T-cell (primary cell): ENCODE results near the gene DCTN1. TPM values are rescaled to one million over a fixed set of nuclear protein-coding genes. Genes with fewer than 3 reads are reported as not detected.
A peak's percentile ranks its signal among the peaks of the same experiment; 100 is the strongest.
"Not testable (repeated sequence)": the region's sequence is repeated elsewhere in the genome, so short reads cannot be mapped to it uniquely, and the experiment has no call there.

Experiments used
- ATAC-seq, 4 experiments: fragments of 200-7000 bp in 3 of 4; fragments of 150-1000 bp in 1 of 4; cut with Tn5 transposase; replicated peaks in 1 of 4; 1 replicate in 3 of 4; 2 replicates in 1 of 4; pipeline ENCODE4 v1.10.0; 2021; ENCODE audit warnings: moderate library complexity in 3 of 4, mild to moderate bottlenecking in 2 of 4, moderate number of reproducible peaks in 1 of 4
- CTCF ChIA-PET, 2 donors: fragments of 300-600 bp; sonication (Branson Sonifier 250); formaldehyde crosslinking; loops; one replicate each; lab custom pipeline; 2022; ENCODE audit warnings: antibody characterized with exemption in 2 of 2; lab: Charles Lee
- POLR2A ChIA-PET, 2 donors: fragments of 300-600 bp; sonication (Branson Sonifier 250); formaldehyde crosslinking; loops; one replicate each; lab custom pipeline; 2022; ENCODE audit warnings: antibody characterized with exemption in 2 of 2; lab: Charles Lee
- DNase-seq, 35 experiments: peaks; one replicate each; pipeline versions ENCODE4 v3.0.0 to v3.0.0-alpha.2; 2013 to 2023
- H3K27ac ChIP-seq: one replicate; pipeline ENCODE4 v1.5.1; 2013; ENCODE audit warnings: low read length
- H3K27me3 ChIP-seq, 2 experiments: replicated peaks in 1 of 2; 1 replicate in 1 of 2; 2 replicates in 1 of 2; pipeline versions ENCODE4 v1.6.1 to v1.7.0; 2013; ENCODE audit warnings: low read length in 1 of 2, mixed read lengths in 1 of 2; ENCODE audit not compliant: control insufficient read depth in 2 of 2, insufficient read depth in 2 of 2; ENCODE audit errors: extremely low read depth in 1 of 2
- H3K36me3 ChIP-seq, 2 donors: 1 replicate in 1 of 2; 2 replicates in 1 of 2; pipeline versions ENCODE4 v1.6.1 to v1.7.0; 2013; ENCODE audit warnings: low read length in 1 of 2; ENCODE audit not compliant: control insufficient read depth in 2 of 2, insufficient read depth in 1 of 2; ENCODE audit errors: extremely low read depth in 1 of 2
- H3K4me1 ChIP-seq, 2 experiments: 1 replicate in 1 of 2; 2 replicates in 1 of 2; pipeline versions ENCODE4 v1.6.1 to v1.7.0; 2013; ENCODE audit warnings: low read length in 2 of 2, mixed read lengths in 1 of 2; ENCODE audit not compliant: insufficient read depth in 2 of 2, control insufficient read depth in 1 of 2; ENCODE audit errors: extremely low read depth in 1 of 2
- H3K4me3 ChIP-seq, 2 donors: 1 replicate in 1 of 2; 2 replicates in 1 of 2; pipeline versions ENCODE4 v1.5.1 to v1.7.0; 2013; ENCODE audit warnings: mild to moderate bottlenecking in 2 of 2, low read length in 1 of 2, moderate library complexity in 1 of 2; ENCODE audit not compliant: control insufficient read depth in 1 of 2; ENCODE audit errors: extremely low read depth in 1 of 2
- H3K9me3 ChIP-seq: 2 replicates; pipeline ENCODE4 v1.7.0; 2013
- H3K27ac Mint-ChIP-seq, 2 donors: one replicate each; pipeline ENCODE4 v1.8.0; 2020 to 2021; ENCODE audit warnings: mild to moderate bottlenecking in 2 of 2, mixed read lengths in 2 of 2
- H3K27me3 Mint-ChIP-seq, 2 donors: one replicate each; pipeline ENCODE4 v1.8.0; 2021 to 2022; ENCODE audit warnings: mixed read lengths in 2 of 2
- H3K36me3 Mint-ChIP-seq: one replicate; pipeline ENCODE4 v1.8.0; 2021; ENCODE audit warnings: mixed read lengths
- H3K4me1 Mint-ChIP-seq, 3 donors: one replicate each; pipeline ENCODE4 v1.8.0; 2020 to 2022; ENCODE audit warnings: mixed read lengths in 3 of 3, mild to moderate bottlenecking in 1 of 3
- H3K4me3 Mint-ChIP-seq, 3 donors: one replicate each; pipeline ENCODE4 v1.8.0; 2020 to 2022; ENCODE audit warnings: mild to moderate bottlenecking in 3 of 3, mixed read lengths in 3 of 3, moderate library complexity in 3 of 3
- H3K9me3 Mint-ChIP-seq, 3 donors: one replicate each; pipeline ENCODE4 v1.8.0; 2020 to 2022; ENCODE audit warnings: mixed read lengths in 3 of 3
- WGBS: methylation state at CpG from one replicate; pipeline ENCODE4 v1.1.5; 2013; ENCODE audit warnings: missing lambda C conversion rate; ENCODE audit not compliant: insufficient coverage; 5-methylcytosine and 5-hydroxymethylcytosine counted together
- total RNA-seq, 35 experiments: library from RNA in 6 of 35; stranded (reverse) in 6 of 35; fragments of 120-200 nt in 1 of 35; gene quantifications; one replicate each; pipeline versions ENCODE4 v1.2.1 to v1.2.4 and lab custom pipeline; 2013 to 2026

DCTN1 gene
- total RNA-seq, 5 donors from 2014 or later (not counting 1 experiment from before 2014, with no cell fraction given) = 81.9 to 124 (median 117) TPM

- Histone ChIP-seq H3K27ac (no peak overlapping the region), H3K4me1 (peaks cover 9 to 24% of the 10 kb centered on the region in 2 experiments), H3K36me3 (peaks cover 0 to 20% of the 10 kb centered on the region in 2 donors), H3K27me3 (no peaks in the 10 kb centered on the region), H3K9me3 (no peaks in the 10 kb centered on the region), H3K4me3 (no peak overlapping the region)
- Mint-ChIP-seq H3K27me3 (no peaks in the 10 kb centered on the region), H3K27ac (no peak overlapping the region), H3K36me3 (peaks cover 11% of the 10 kb centered on the region), H3K4me1 (peaks cover 26 to 33% (median 29%) of the 10 kb centered on the region in 3 donors), H3K4me3 (peak overlapping the region in 1 of 3 donors; percentile 13), H3K9me3 (no peaks in the 10 kb centered on the region)
- DNase-seq (no peak), ATAC-seq (no peak)
- POLR2A ChIA-PET = no interaction called here
- 100% methylated on average over 3 of the region's 5 CpGs for WGBS
- CTCF ChIA-PET = no interaction called here
Observed at GRCh38 chr2:74424139-74424992, 44.3 kb upstream of the DCTN1 start.

GRCh38 chr2:74423231-74424095, 43.4 kb upstream of the DCTN1 start:
- no peaks in the 10 kb centered on the region for H3K9me3 Mint-ChIP-seq
- CTCF ChIA-PET = no interaction called here
- POLR2A ChIA-PET = no interaction called here
- no peak for ATAC-seq
- peaks cover 9 to 24% of the 10 kb centered on the region in 2 experiments for H3K4me1 ChIP-seq
- peak overlapping the region; percentile 52 to 60 for H3K27ac Mint-ChIP-seq
- no peaks in the 10 kb centered on the region for H3K9me3 ChIP-seq
- H3K27me3 Mint-ChIP-seq = no peaks in the 10 kb centered on the region
- H3K27me3 ChIP-seq = no peaks in the 10 kb centered on the region
- H3K27ac ChIP-seq = no peak overlapping the region
- no peak for DNase-seq
- H3K4me1 Mint-ChIP-seq = peaks cover 26 to 33% (median 29%) of the 10 kb centered on the region in 3 donors
- no peak overlapping the region for H3K4me3 ChIP-seq
- H3K36me3 ChIP-seq = peaks cover 0 to 20% of the 10 kb centered on the region in 2 donors
- peaks cover 11% of the 10 kb centered on the region for H3K36me3 Mint-ChIP-seq
- H3K4me3 Mint-ChIP-seq = peak overlapping the region; percentile 92 to 99 (median 99)
- 94% methylated on average over 7 of the region's 9 CpGs for WGBS

GRCh38 chr2:74421221-74421870, 41.2 kb upstream of the DCTN1 start, which contains the start of the genes C2orf81 and WDR54:
Gene C2orf81 (minus strand): TSS chr2:74421619. CDS start chr2:74421560, 59 bp downstream.
Gene WDR54 (plus strand): TSS chr2:74421730. CDS start chr2:74422154, 424 bp downstream.
- Histone ChIP-seq H3K36me3 (peaks cover 0 to 17% of the 10 kb centered on the region in 2 donors), H3K4me3 (peak within 1 kb of the TSS; percentile 92 to 100), H3K4me1 (peaks cover 9 to 24% of the 10 kb centered on the region in 2 experiments), H3K27ac (peak within 1 kb of the TSS; percentile 96), H3K27me3 (no peaks in the 10 kb centered on the region), H3K9me3 (no peaks in the 10 kb centered on the region)
- no peaks in the 10 kb centered on the region for H3K9me3 Mint-ChIP-seq
- 1% methylated on average over 52 of the region's 57 CpGs for WGBS
- peak within 1 kb of the TSS; percentile 92 to 99 (median 99) for H3K4me3 Mint-ChIP-seq
- H3K4me1 Mint-ChIP-seq = peaks cover 28 to 40% (median 29%) of the 10 kb centered on the region in 3 donors
- ATAC-seq = peak; percentile 91 to 97 (median 97)
- H3K36me3 Mint-ChIP-seq = peaks cover 11% of the 10 kb centered on the region
- no peaks in the 10 kb centered on the region for H3K27me3 Mint-ChIP-seq
- peak; percentile 86 to 97 (median 92) for DNase-seq
- H3K27ac Mint-ChIP-seq = peak within 1 kb of the TSS; percentile 97 to 98
- ChIA-PET CTCF (interaction anchor here in 1 of 2 donors (0.7 to 1.2 kb wide), 6 partner anchors 24 to 225 kb away, joined by 3 to 8 read pairs (median 4); no protein-coding TSS in a partner anchor), POLR2A (interaction anchor here (0.5 to 1.0 kb wide), 6 partner anchors 31 to 418 kb away, joined by 3 to 7 read pairs (median 3); partner anchors contain the start of gene WBP1 (in 1 of the 2))

GRCh38 chr2:74420443-74421103, 40.5 kb upstream of the DCTN1 start:
- not testable (repeated sequence) for H3K27me3 Mint-ChIP-seq, H3K9me3 Mint-ChIP-seq, H3K36me3 Mint-ChIP-seq, ATAC-seq, DNase-seq, H3K27me3 ChIP-seq, H3K9me3 ChIP-seq
- H3K4me1 ChIP-seq = peaks cover 9 to 30% of the 10 kb centered on the region in 2 experiments
- Mint-ChIP-seq H3K4me1 (peaks cover 34 to 45% (median 36%) of the 10 kb centered on the region in 3 donors), H3K27ac (peak overlapping the region; percentile 97 to 98), H3K4me3 (peak overlapping the region; percentile 92 to 99 (median 99))
- peak overlapping the region; percentile 92 to 100 for H3K4me3 ChIP-seq
- ChIA-PET CTCF (interaction anchor here (0.6 to 1.2 kb wide), 7 partner anchors 20 to 225 kb away, joined by 3 to 8 read pairs (median 4); no protein-coding TSS in a partner anchor), POLR2A (interaction anchor here (0.5 to 0.9 kb wide), 7 partner anchors 29 to 418 kb away, joined by 3 to 7 read pairs (median 4); partner anchors contain the start of gene WBP1 (in 1 of the 2))
- 87% methylated on average over 3 of the region's 19 CpGs for WGBS
- H3K36me3 ChIP-seq = peaks cover 0 to 12% of the 10 kb centered on the region in 2 donors
- peak overlapping the region; percentile 96 for H3K27ac ChIP-seq

GRCh38 chr2:74420006-74420405, 39.9 kb upstream of the DCTN1 start:
- POLR2A ChIA-PET = interaction anchor here in 1 of 2 donors (0.6 to 0.7 kb wide), 2 partner anchors 28 to 67 kb away, joined by 4 to 7 read pairs; no protein-coding TSS in a partner anchor
- H3K9me3 ChIP-seq = no peaks in the 10 kb centered on the region
- no CpG with 5 or more reads among the region's 2 CpGs for WGBS
- peaks cover 0 to 6% of the 10 kb centered on the region in 2 donors for H3K36me3 ChIP-seq
- H3K4me1 ChIP-seq = peaks cover 10 to 36% of the 10 kb centered on the region in 2 experiments
- H3K27me3 ChIP-seq = peaks cover 0 to 11% of the 10 kb centered on the region in 2 experiments
- ATAC-seq (no peak), DNase-seq (no peak)
- no peak overlapping the region for H3K4me3 ChIP-seq
- H3K36me3 Mint-ChIP-seq = peaks cover 3% of the 10 kb centered on the region
- H3K27ac ChIP-seq = peak overlapping the region; percentile 4
- peaks cover 0 to 2% of the 10 kb centered on the region in 2 donors for H3K27me3 Mint-ChIP-seq
- H3K9me3 Mint-ChIP-seq = no peaks in the 10 kb centered on the region
- peaks cover 34 to 45% (median 38%) of the 10 kb centered on the region in 3 donors for H3K4me1 Mint-ChIP-seq
- CTCF ChIA-PET = interaction anchor here in 1 of 2 donors (0.6 kb wide), 1 partner anchor 19 kb away, joined by 3 read pairs; no protein-coding TSS in a partner anchor
- H3K4me3 Mint-ChIP-seq = peak overlapping the region; percentile 49 to 92 (median 52)
- peak overlapping the region; percentile 46 to 64 for H3K27ac Mint-ChIP-seq
